OCI-LY1 (cell line): ENCODE results near the gene KRTAP10-8.

Experiments used
- H2AFZ ChIP-seq: fragments of 200-600 bp; sonication (generic), shearing (Covaris generic); 2 replicates; pipeline ENCODE4 v1.6.0; 2014; ENCODE audit warnings: antibody characterized with exemption, mild to moderate bottlenecking, low read length
- H3F3A ChIP-seq: fragments of 200-600 bp; sonication (generic), shearing (Covaris generic); 2 replicates; pipeline ENCODE4 v1.6.0; 2014; ENCODE audit warnings: mild to moderate bottlenecking, antibody characterized with exemption, low read length, moderate library complexity; ENCODE audit not compliant: insufficient read depth
- H3K27ac ChIP-seq: fragments of 200-600 bp; sonication (generic); 2 replicates; pipeline ENCODE4 v1.5.1; 2014; ENCODE audit warnings: low read length, mixed run types, mild to moderate bottlenecking, low read depth; ENCODE audit not compliant: poor library complexity, severe bottlenecking
- H3K27me3 ChIP-seq: fragments of 200-600 bp; sonication (generic); 2 replicates; pipeline ENCODE4 v1.6.0; 2014; ENCODE audit warnings: antibody characterized with exemption, mild to moderate bottlenecking, low read length, moderate library complexity; ENCODE audit not compliant: insufficient read depth
- H3K36me3 ChIP-seq: fragments of 200-600 bp; sonication (generic); 2 replicates; pipeline ENCODE4 v1.6.1; 2014; ENCODE audit warnings: mild to moderate bottlenecking, antibody characterized with exemption, low read length, moderate library complexity, mixed read lengths; ENCODE audit not compliant: insufficient read depth
- H3K4me1 ChIP-seq: fragments of 200-600 bp; sonication (generic); 2 replicates; pipeline ENCODE4 v1.5.1; 2014; ENCODE audit warnings: mild to moderate bottlenecking, low read length, moderate library complexity; ENCODE audit not compliant: insufficient read depth, severe bottlenecking
- H3K4me2 ChIP-seq: fragments of 200-600 bp; sonication (generic), shearing (Covaris generic); 2 replicates; pipeline ENCODE4 v1.6.1; 2014; ENCODE audit warnings: low read length
- H3K4me3 ChIP-seq: fragments of 200-600 bp; sonication (generic); 2 replicates; pipeline ENCODE4 v1.5.1; 2014; ENCODE audit warnings: low read length, low read depth, mild to moderate bottlenecking, mixed read lengths; ENCODE audit not compliant: poor library complexity, severe bottlenecking
- H3K79me2 ChIP-seq: fragments of 200-600 bp; shearing (Covaris generic); 2 replicates; pipeline ENCODE4 v1.6.1; 2016; ENCODE audit warnings: mixed run types, low read length, mixed read lengths; ENCODE audit not compliant: insufficient read depth
- H3K9ac ChIP-seq: fragments of 200-600 bp; sonication (generic), shearing (Covaris generic); 2 replicates; pipeline ENCODE4 v1.6.1; 2014; ENCODE audit warnings: mild to moderate bottlenecking, low read length, mixed read lengths
- H3K9me2 ChIP-seq: fragments of 200-600 bp; sonication (generic), shearing (Covaris generic); 2 replicates; pipeline ENCODE4 v1.6.1; 2014; ENCODE audit warnings: low read depth, mild to moderate bottlenecking, low read length, mixed read lengths
- H3K9me3 ChIP-seq: fragments of 200-600 bp; shearing (Covaris generic); 2 replicates; pipeline ENCODE4 v1.6.1; 2014; ENCODE audit warnings: low read length, mixed read lengths
- H4K20me1 ChIP-seq: fragments of 200-600 bp; sonication (generic), shearing (Covaris generic); 2 replicates; pipeline ENCODE4 v1.6.0; 2016; ENCODE audit warnings: mild to moderate bottlenecking, low read length; ENCODE audit not compliant: insufficient read depth
- CTCF ChIP-seq: fragments of 200-600 bp; sonication (generic), shearing (Covaris generic); IDR thresholded peaks from 2 replicates; pipeline ENCODE4 v1.5.1; 2017; ENCODE audit warnings: mild to moderate bottlenecking, antibody characterized with exemption, low read length, moderate library complexity, mixed read lengths
- EZH2 ChIP-seq: fragments of 200-600 bp; sonication (generic), shearing (Covaris generic); IDR thresholded peaks from 2 replicates; pipeline ENCODE4 v1.8.0; 2017; ENCODE audit warnings: borderline replicate concordance, mixed run types, mild to moderate bottlenecking, antibody characterized with exemption, low read length, moderate library complexity, mixed read lengths

KRTAP10-8 gene

GRCh38 chr21:44639331-44639655 is 27.4 kb downstream of the KRTAP10-8 start:
- H3K27ac ChIP-seq = no peak overlapping the region
- no peaks in the 10 kb centered on the region for H3K27me3 ChIP-seq
- H3K4me1 ChIP-seq = no peaks in the 10 kb centered on the region
- no peaks in the 10 kb centered on the region for H3K9me2 ChIP-seq
- no peak overlapping the region for H2AFZ ChIP-seq
- no peaks in the 10 kb centered on the region for H4K20me1 ChIP-seq
- no peak overlapping the region for H3K9ac ChIP-seq
- H3K4me3 ChIP-seq = no peak overlapping the region
- peaks cover 4% of the 10 kb centered on the region for H3K9me3 ChIP-seq
- TF ChIP-seq CTCF = no peak
- TF ChIP-seq EZH2 = no peak
- H3F3A ChIP-seq = no peaks in the 10 kb centered on the region
- H3K4me2 ChIP-seq = no peak overlapping the region
- H3K36me3 ChIP-seq = no peaks in the 10 kb centered on the region
- H3K79me2 ChIP-seq = no peaks in the 10 kb centered on the region

GRCh38 chr21:44640761-44641160 is 28.9 kb downstream of the KRTAP10-8 start:
- H3K36me3 ChIP-seq = no peaks in the 10 kb centered on the region

GRCh38 chr21:44643741-44644310 is 31.9 kb downstream of the KRTAP10-8 start:
- H3K4me1 ChIP-seq = no peaks in the 10 kb centered on the region
- no peak overlapping the region for H3K4me3 ChIP-seq
- no peak overlapping the region for H3K27ac ChIP-seq
- no peaks in the 10 kb centered on the region for H3K79me2 ChIP-seq
- H3K27me3 ChIP-seq = no peaks in the 10 kb centered on the region
- peaks cover 8% of the 10 kb centered on the region for H3K9me3 ChIP-seq
- no peaks in the 10 kb centered on the region for H3K9me2 ChIP-seq
- H3K36me3 ChIP-seq = no peaks in the 10 kb centered on the region
- H4K20me1 ChIP-seq = no peaks in the 10 kb centered on the region
- no peak overlapping the region for H3K4me2 ChIP-seq
- H3F3A ChIP-seq = no peaks in the 10 kb centered on the region
- no peak overlapping the region for H3K9ac ChIP-seq
- H2AFZ ChIP-seq = no peak overlapping the region
- TF ChIP-seq CTCF = no peak
- no peak for TF ChIP-seq EZH2

More at GRCh38 chr21:44640761-44641160, 28.9 kb downstream of the KRTAP10-8 start:
- Histone ChIP-seq H4K20me1 (no peaks in the 10 kb centered on the region), H3K4me1 (no peaks in the 10 kb centered on the region), H3K27ac (no peak overlapping the region), H3K4me2 (no peak overlapping the region), H2AFZ (no peak overlapping the region), H3K79me2 (no peaks in the 10 kb centered on the region), H3K9ac (no peak overlapping the region), H3K9me2 (no peaks in the 10 kb centered on the region), H3K4me3 (no peak overlapping the region), H3F3A (no peaks in the 10 kb centered on the region), H3K27me3 (no peaks in the 10 kb centered on the region), H3K9me3 (peaks cover 8% of the 10 kb centered on the region)
- no peak for TF ChIP-seq EZH2
- no peak for TF ChIP-seq CTCF
